Activated CD4-positive, alpha-beta T cell treated with anti-CD3 and anti-CD28 coated beads, Interleukin-10, Interleukin-2, amounts not matched to agents 100 ng/mL and 50 ng/mL, durations not matched to agents 16 hours and 8 hours (primary cell): ENCODE data around the gene EXD2.
A peak's percentile ranks its signal among the peaks of the same experiment; 100 is the strongest.
"Not testable (repeated sequence)": the region's sequence is repeated elsewhere in the genome, so short reads cannot be mapped to it uniquely, and the experiment has no call there.

Experiments used
- DNase-seq: peaks from one replicate; pipeline ENCODE4 v3.0.0-alpha.2; 2020

Gene EXD2, protein sequence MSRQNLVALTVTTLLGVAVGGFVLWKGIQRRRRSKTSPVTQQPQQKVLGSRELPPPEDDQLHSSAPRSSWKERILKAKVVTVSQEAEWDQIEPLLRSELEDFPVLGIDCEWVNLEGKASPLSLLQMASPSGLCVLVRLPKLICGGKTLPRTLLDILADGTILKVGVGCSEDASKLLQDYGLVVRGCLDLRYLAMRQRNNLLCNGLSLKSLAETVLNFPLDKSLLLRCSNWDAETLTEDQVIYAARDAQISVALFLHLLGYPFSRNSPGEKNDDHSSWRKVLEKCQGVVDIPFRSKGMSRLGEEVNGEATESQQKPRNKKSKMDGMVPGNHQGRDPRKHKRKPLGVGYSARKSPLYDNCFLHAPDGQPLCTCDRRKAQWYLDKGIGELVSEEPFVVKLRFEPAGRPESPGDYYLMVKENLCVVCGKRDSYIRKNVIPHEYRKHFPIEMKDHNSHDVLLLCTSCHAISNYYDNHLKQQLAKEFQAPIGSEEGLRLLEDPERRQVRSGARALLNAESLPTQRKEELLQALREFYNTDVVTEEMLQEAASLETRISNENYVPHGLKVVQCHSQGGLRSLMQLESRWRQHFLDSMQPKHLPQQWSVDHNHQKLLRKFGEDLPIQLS

DNA sequence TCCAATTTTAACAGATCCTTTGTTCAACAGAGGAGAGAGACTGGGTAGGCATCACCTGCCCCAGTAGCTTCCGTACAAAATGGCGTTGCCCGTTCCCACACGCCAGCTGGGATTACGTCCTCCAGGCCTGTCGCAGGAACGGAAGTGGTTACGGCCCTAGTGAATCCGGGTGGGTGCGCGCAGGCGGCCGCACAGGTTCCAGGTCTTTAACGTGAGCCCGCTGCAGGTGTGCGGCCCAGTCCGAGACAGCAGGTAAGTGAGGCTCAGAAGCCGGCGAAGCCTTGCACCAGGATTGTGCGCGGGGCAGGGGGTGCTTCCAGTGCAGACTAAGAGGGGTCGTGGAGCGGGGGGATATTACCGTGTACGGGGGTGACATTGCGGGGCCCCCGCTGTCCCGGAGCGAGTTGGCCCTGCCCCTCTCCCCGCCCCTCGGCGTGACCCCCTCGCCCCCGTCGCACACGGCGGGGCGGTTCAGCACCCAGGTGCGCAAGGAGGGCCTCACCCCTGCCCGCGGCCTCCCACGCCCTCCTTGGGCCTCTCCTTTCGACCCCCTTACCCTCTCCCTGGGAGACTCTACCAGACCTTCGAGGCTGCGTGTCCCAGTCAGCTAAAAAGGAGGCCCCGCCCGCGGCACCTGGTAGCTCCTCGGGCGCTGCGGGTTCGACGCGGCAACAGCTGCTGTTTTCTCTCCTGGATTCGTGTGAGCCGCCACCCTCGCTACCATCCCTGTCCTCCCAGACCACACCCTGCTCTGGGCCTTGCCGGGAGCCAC is at the start of gene EXD2:
TSS of gene EXD2 (plus strand) at position 159 of the 772 bp plus-strand sequence. CDS start 17,973 bp downstream, outside the sequence.
- peak; percentile 88 for DNase-seq

DNA sequence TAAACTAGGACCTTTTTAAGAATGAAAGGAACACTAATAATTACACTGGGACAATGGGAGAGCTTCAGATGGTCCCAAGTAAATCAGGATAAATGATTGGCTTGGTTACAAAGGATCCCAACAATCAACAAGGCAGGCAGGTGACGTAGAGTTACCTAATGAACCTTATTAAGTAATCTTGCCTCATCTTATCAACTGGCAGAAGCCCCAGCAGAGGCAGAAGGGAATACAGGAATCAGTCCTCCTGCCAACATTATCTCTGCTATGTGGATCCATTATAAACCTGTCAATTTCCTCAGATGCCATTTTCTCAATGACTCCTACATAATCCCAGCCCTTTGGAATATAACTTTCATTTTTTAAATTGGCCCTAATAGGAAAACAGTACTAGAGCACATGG is 49.7 kb upstream of the EXD2 start:
- no peak for DNase-seq

DNA sequence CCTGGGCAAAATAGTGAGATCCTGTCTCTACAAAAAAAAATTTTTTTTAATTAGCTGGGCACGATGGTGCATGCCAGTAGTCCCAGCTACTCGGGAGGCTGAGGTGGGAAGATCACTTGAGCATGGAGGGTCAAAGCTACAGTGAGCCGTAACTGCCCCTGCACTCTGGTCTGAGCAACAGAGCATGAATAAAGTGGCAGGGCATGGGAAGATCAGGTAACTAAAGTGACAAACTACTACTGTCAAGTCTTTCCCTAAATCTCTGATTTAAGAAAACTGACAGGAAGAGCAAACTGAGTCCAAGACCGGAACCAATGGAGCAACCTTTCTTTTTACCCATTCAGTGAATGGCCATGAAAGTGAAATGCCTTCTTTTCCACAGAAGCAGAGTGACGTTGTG is 49.2 kb upstream of the EXD2 start:
- DNase-seq, result no peak

DNA sequence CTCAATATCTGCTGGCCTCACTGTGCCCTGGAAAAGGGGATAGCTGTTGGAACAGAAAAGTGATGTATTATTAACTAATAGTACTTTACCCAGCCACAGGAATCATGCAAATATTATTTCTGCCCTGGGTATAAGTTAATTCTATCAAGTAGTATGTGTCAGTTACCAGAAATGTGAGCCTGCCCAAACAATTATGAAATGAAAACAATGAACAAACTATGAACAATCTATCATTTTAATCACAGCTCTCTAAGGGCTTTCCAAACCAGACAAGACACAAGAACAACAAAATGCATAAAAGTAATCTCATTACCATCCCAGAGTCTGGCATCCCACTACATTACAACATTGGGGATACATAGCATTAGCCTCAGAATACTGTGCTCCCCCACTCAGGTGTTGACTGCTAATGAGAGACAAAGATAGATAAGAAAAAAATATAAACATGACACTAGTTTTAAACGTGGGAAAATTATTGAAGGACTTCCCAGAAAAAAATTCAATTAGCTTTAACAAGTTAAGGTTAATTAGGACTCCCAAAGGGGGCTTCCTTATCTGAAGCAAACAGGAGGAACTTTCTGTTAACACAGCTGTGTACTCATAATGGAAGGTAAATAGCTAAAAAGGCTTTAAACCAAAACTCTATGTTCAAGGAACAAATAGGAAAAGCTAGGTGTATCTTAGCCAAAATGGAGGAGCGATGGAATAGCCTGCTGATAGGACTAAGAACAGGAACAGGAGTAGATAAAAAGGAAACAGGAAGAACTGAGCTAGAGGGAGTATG is 41.6 kb upstream of the EXD2 start:
- DNase-seq, result no peak

DNA sequence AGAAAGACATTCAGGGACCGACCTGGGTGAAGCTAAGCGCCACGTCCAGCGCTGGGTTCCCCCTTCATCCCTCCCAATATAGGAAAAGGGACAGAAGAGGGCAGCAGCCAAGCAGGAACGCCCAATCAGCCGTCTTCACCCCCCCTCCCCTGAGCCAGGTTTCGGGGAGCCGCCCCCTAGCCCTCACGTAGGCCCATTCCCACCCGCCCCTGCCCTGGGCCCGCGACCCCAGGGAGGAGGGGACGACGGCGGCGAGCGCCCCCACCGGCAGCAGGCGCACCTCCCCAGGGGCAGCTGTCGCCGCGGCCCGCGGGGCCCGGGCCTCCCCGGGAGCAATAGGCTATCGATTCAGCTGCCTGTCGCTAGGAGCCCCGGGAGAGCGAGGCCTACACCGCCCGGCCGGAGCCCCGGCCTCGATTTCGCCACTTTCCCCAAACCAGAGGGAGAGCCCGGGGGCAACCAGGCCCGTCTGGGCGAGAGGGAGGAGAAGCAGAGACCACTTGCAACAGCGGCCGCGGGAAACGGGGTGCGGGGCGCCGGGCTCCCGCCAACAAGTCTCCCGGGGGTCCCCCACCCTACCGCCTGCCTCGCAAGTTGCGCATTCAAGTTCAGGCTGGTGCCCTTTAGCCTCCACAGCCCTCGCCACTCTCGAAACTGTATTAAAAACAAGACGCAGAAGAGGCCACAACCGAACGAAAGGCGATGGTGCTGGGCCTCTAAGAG is 39.7 kb upstream of the EXD2 start:
- peak; percentile 85 for DNase-seq

DNA sequence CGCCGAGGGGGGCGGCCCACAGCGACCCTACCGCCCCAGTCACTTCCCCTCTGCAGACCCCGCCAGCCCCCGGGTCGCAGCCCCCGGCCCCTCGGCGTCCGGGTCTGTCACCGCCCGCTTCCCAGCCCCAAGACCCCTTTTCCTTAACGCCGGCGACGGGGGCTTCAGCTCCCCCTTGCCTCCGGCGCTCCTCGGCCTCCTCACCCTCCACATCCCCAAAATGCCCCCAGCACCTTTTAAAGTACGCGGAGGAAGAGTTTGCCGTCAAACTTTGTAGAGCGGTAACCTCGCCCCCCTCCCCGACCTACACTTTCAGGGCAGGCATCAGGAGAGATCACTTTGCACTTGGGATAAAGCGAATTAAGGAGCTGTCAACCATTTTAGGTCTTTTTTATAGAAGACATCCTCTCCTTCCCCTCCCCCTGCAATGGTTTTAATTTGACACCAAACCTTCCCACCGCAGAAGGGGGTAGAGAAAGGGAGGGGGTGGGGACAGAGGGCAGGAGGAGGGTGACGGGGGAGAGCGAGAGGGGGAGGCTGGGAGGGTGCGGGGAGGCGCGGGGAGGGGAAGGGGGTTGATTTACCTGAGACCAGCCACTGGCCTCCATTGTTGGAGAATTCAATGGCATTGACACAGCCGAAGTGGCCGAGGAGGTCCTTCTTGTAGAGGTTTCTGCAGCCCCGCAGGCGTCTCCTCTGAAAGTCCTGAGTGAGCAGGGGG is 39.0 kb upstream of the EXD2 start:
- DNase-seq, result peak; percentile 62

DNA sequence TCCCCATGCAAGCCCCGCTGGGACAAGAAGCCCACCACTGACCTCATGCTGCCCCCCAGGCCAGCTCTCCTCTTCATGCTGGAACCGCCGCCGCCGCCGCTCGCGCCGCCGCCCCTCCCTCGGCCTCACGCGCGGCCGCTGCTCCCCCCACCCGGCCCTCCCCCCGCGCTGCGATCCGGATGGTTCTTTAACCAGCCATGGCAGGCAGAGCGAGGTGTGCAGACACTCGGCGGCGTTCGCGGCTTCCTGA is 38.5 kb upstream of the EXD2 start, which contains the start of gene DCAF5:
TSS of gene DCAF5 (minus strand) at position 218 of the 250 bp plus-strand sequence. CDS start at position 77, 141 bp downstream.
- DNase-seq, result no peak

DNA sequence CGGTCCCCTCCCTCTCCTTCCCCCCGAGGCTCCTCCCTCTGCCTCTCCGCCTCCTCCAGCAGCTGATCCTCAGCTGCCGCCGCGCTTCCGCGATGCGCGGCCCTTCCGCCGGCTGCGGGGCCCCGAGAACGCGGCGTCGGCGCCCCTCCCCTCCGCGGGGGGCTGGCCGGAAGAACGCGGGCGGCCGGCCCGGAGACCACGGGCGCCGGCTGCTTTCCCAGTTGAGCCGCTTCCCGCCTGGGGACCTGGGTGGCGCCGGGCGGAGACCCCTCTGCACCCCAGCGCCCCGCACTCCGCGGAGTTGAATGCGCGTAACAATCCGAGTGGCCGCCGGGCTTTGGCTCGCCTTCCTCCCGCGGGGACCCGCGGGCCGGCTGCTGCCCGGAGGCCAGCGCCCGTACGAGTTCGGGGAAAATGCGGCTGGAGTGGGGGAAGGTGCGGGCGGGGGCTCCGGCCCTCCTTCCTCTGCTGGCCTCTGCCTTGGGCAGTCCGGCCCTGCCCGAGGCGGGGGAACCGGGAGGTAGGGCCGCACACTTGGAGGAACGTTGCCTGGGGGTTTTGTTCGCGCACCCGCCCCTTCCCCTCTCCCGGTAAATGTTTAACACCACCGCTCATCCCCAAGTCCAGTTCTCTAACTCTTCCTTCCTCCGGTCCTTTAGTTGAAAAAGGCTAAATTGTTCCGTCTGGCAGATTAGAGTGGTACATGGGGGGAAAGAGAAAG is 38.0 kb upstream of the EXD2 start:
- DNase-seq, result peak; percentile 95

DNA sequence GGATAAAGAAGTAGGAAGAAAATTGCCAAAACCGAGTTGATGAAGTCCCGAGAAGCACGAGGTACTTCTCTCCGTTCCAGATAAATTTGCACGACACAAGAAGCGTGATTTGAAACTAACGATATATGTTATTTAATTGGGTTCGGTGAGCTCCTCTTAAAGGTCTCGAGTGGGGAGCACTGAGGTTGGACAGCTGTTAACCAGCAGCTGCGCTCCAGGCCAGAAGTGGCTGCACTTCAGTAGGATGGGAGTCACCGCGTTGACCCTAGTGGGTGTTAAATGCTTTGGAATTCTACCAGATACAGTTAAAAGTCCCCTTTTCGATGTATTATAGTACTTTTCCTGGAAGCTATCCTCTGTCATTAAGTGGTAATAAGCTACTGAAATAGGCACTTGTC is 37.4 kb upstream of the EXD2 start:
- peak; percentile 2 for DNase-seq

DNA sequence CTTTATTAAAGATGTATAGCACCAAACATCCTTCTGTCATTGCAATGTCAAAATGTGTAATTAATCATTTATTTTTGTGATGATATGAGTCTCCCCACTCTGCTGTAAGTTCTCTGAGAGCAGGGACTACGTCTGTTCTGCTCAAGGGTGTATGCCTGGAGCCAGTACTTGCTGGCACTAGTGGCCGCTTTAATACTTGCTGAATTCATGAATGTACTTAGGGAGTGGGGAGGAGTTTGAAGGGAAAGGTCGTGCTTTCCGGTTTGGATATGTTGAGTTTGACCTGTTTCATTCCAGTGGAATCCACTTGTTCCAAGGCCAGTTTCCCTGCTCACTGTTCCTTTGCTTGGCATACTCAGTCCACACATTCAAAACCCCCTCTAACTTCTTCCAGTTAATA is 36.5 kb upstream of the EXD2 start:
- no peak for DNase-seq

DNA sequence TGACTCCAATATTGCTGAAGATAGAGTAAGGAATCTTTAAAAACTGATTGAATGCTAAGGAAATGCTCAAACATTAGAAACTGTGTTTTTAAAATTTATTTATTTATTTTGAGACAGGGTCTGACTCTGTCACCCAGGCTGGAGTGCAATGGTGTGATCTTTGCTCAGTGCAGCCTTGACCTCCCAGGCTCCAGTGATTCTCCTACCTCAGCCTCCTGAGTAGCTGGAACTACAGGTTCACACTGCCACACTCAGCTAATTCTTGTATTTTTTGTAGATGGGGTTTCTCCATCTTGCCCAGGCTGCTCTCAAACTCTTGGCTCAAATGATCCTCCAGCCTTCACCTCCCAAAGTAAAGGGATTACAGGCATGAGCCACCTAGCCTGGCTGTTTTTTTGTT is 35.1 kb upstream of the EXD2 start:
- no peak for DNase-seq

DNA sequence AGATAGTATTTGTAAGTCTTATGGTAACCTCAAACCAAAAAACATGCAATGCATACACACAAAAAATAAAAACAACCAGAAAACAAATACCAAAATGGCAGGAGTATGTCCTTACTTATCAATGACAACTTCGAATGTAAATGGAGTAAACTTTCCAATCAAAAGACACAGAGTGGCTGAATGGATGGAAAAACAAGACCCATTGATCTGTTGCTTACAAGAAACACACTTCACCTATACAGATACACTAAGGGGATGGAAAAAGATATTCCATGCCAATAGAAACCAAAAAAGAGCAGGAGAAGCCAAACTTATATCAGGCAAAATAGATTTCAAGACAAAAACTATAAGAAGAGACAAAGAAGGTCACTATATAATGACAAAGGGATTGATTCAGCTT is 29.7 kb upstream of the EXD2 start:
- no peak for DNase-seq

DNA sequence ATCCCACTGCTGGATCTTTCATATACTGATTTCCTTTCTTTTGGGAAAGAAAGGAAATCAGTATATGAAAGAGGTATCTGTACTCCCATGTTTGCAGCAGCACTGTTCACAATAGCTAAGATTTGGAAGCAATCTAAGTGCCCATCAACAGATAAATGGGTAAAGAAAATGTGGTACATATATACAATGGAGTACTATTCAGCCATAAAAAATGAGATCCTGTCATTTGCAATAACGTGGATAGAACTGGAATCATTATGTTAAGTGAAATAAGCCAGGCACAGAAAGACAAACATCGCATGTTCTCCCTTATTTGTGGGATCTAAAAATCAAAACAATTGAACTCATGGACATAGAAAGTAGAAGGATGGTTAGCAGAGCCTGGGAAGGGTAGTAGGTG is 25.5 kb upstream of the EXD2 start:
- not testable (repeated sequence) for DNase-seq

DNA sequence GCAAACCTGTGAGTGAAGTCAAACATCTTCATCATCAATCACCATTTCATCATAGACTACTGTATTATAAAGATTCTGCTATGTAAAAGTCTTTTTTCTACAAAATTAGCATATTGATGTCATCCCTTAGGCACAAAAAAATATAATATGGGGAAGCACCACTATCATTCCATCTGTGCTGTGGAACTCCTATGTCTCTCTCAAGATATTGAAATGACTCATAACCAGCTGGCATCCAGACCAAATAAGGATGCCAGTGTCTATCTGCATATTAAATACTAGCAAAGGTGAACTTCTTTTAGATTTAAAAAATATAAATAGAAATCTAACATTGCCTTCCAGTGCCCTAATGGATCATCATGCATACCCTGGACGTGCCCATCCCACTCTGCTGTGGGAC is 20.5 kb upstream of the EXD2 start:
- no peak for DNase-seq

DNA sequence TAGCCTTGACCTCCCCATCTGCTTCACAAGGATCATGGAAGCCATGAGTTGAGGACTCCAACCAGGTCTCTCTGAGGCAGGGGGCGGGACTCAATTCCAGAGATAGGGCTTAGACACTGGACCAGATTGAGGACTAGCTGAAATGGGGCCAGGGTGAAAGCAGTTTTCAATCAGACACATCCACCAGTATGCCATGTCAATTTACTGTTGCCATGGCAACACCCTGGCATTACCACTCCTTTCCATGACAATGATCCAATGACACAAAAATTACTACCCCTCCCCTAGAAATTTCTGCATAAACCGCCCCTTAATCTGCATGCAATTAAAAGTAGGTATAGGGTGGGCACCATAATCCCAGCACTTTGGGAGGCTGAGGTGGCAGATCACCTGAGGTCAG is 19.7 kb upstream of the EXD2 start:
- no peak for DNase-seq

DNA sequence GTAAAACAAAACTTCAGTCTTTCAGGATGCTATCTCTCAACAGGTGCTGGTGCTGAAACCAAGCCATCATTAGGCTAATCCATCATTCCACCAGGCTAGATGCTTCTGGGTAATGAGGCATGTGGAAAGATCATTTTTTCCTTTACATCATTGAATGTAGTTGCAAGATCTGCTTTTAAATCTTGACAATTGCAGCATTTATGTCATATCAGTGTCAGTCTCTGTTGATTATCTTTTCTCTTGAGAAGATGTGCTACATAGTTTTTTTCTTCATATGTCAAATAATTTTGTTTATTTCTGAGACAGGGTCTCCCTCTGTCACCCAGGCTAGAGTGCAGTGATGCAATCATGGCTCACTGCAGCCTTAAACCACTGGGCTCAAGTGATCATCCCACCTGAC is 16.2 kb upstream of the EXD2 start:
- no peak for DNase-seq

DNA sequence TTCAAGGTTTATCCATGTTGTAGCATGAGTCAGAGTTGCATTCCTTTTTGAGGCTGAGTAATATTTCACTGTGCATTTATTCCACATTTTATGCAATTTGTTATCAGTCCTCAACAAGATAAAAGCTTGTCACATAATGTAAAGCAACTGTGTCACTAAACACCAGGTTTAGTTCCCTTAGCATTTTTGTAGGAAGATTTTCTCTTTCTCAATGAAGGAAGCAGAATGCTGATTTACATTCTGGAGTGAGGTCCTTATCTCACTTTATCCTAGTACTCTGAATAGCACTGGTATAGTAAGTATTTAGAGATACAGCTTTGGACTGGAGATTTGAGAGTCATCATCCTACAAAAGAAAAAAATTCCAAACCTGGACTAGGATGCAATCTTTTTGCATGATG is 9.8 kb upstream of the EXD2 start:
- DNase-seq, result no peak

DNA sequence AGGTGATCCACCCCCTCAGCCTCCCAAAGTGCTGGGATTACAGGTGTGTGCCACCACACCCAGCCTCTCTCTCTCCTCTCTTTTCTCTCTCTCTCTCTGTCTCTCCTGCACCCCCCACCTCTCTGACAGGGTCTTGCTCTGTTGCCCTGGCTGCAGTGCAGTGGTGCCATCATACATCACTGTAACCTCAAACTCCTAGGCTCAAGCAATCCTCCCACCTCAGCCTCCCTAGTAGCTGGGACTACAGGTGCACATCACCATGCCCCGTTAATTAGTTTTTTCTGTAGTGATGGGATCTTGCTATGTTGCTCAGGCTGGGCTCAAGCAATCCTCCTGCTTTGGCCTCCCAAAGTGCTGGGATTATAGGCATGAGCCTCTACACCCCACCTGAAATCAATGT is 8.7 kb upstream of the EXD2 start:
- DNase-seq, result not testable (repeated sequence)

DNA sequence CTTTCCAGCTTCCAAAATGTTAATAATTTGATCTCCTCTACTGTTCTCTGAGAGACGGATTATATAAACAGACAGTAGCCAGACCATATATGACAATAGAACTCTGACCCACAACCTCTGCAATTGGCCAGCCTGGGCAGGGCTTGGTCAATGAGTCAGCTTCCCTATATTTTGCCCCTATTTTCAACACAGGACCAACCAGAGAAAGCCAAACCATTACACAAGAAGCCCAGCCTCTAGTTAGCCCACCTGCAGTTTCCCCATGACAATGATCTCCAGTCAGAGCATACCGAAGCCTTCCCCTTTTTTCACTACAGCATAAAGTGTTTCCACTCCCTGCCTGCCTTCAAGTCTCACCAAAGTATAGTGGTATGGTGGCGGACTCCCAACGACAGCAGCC is 7.6 kb upstream of the EXD2 start:
- no peak for DNase-seq

DNA sequence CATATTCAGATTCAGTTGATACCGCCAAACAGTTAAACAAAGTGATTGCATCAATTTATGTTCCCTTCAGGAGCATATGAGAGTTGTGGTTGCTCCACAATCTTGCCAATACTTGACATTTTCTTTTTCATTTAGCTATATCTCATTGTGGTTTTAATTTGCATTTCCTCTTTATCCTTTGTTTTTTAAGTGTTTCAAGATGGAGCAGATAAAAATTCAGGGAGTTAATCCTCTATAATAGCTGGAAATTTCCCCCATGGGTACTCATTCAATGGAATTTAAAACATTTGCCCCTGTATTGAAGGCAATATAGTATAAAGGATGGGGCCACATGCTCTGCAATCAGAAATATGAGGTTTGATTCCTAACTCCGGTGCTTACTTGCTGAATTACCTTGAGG is 1.1 kb upstream of the EXD2 start:
- DNase-seq, result no peak

DNA sequence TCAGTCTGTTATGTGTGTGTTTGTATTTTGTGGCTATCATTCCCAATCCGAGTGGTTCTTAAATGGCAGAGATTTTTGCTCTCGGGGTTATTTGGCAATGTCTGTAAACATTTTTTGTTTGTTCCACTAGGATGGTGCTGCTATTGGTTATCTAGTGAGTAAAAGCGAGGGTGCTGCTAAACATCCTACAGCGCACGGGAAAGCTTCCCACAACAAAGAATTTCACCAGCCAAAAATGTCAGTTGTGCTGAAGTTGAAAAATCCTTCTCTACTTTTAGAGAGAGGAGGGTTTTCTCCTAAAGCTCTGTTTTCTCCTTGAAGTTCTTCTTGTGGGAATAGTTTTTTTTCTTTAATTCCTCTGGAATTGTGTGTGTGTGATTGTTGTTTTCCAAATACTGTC is 2.4 kb downstream of the EXD2 start:
- DNase-seq, result no peak
